WTC11 (cell line): ENCODE data around the gene ZNF423. TPM values are rescaled to one million over a fixed set of nuclear protein-coding genes. Genes with fewer than 3 reads are reported as not detected.

Experiments
- ATAC-seq: fragments of 200-7000 bp; cut with Tn5 transposase; 2 replicates; pipeline ENCODE4 v1.10.0; 2021; ENCODE audit warnings: mild to moderate bottlenecking, moderate library complexity
- CTCF ChIA-PET: fragments of 300-600 bp; sonication (Branson Sonifier 250); formaldehyde crosslinking; loops from one replicate; lab custom pipeline; 2021; ENCODE audit warnings: antibody characterized with exemption; lab: Charles Lee
- POLR2A ChIA-PET: fragments of 350-600 bp; sonication (Branson Sonifier 250); formaldehyde crosslinking; loops from one replicate; lab custom pipeline; 2021; ENCODE audit warnings: antibody characterized with exemption; lab: Charles Lee
- DNase-seq: peaks from one replicate; pipeline ENCODE4 v3.0.0; 2021; ENCODE audit warnings: low spot score
- H3K27ac Mint-ChIP-seq: 2 replicates; pipeline ENCODE4 v1.8.0; 2021; ENCODE audit warnings: mixed read lengths
- H3K27me3 Mint-ChIP-seq: 2 replicates; pipeline ENCODE4 v1.8.0; 2021; ENCODE audit warnings: low read depth, mild to moderate bottlenecking, moderate library complexity, mixed read lengths
- H3K36me3 Mint-ChIP-seq: 2 replicates; pipeline ENCODE4 v1.8.0; 2021; ENCODE audit warnings: mixed read lengths
- H3K4me1 Mint-ChIP-seq: 2 replicates; pipeline ENCODE4 v1.8.0; 2022; ENCODE audit warnings: mixed read lengths
- H3K4me3 Mint-ChIP-seq: 2 replicates; pipeline ENCODE4 v1.8.0; 2021; ENCODE audit warnings: mild to moderate bottlenecking, moderate library complexity, mixed read lengths
- H3K9me3 Mint-ChIP-seq: 2 replicates; pipeline ENCODE4 v1.8.0; 2021; ENCODE audit warnings: mixed read lengths
- ATF1 ChIP-seq: sonication (generic); formaldehyde crosslinking; IDR thresholded peaks from 2 replicates; pipeline ENCODE4 v1.8.1; 2023; ENCODE audit warnings: mild to moderate bottlenecking, moderate library complexity, missing genetic modification reagents
- E2F4 ChIP-seq: sonication (generic); formaldehyde crosslinking; IDR thresholded peaks from 2 replicates; pipeline ENCODE4 v1.8.1; 2022; ENCODE audit warnings: low read depth, mild to moderate bottlenecking, moderate library complexity, missing genetic modification reagents, borderline replicate concordance
- EMX1 ChIP-seq: fragments of 250-450 bp; sonication (Bioruptor Pico); IDR thresholded peaks from 2 replicates; pipeline ENCODE4 v1.8.0; 2021; ENCODE audit warnings: mild to moderate bottlenecking
- ESRRA ChIP-seq: sonication (generic); formaldehyde crosslinking; IDR thresholded peaks from 2 replicates; pipeline ENCODE4 v1.8.1; 2022; ENCODE audit warnings: mild to moderate bottlenecking, missing genetic modification reagents, borderline replicate concordance
- GABPB1 ChIP-seq: sonication (generic); formaldehyde crosslinking; IDR thresholded peaks from 2 replicates; pipeline ENCODE4 v1.8.1; 2023; ENCODE audit warnings: mild to moderate bottlenecking, missing genetic modification reagents
- GRHL2 ChIP-seq: fragments of 250-450 bp; sonication (Bioruptor Pico); IDR thresholded peaks from 2 replicates; pipeline ENCODE4 v1.8.0; 2022; ENCODE audit warnings: mild to moderate bottlenecking, moderate library complexity; ENCODE audit not compliant: insufficient replicate concordance, severe bottlenecking
- IRF2 ChIP-seq: sonication (generic); formaldehyde crosslinking; IDR thresholded peaks from 2 replicates; pipeline ENCODE4 v1.8.0; 2022; ENCODE audit warnings: low read depth, missing genetic modification reagents, borderline replicate concordance
- NR2C2 ChIP-seq: sonication (generic); formaldehyde crosslinking; IDR thresholded peaks from 2 replicates; pipeline ENCODE4 v1.8.0; 2022; ENCODE audit warnings: mild to moderate bottlenecking, missing genetic modification reagents
- OVOL2 ChIP-seq: fragments of 250-450 bp; sonication (Bioruptor Pico); IDR thresholded peaks from 2 replicates; pipeline ENCODE4 v1.9.0; 2021; ENCODE audit warnings: mild to moderate bottlenecking, borderline replicate concordance
- PRRX2 ChIP-seq: fragments of 250-450 bp; sonication (Bioruptor Pico); IDR thresholded peaks from 2 replicates; pipeline ENCODE4 v1.8.0; 2021; ENCODE audit warnings: mild to moderate bottlenecking
- USF2 ChIP-seq: sonication (generic); formaldehyde crosslinking; IDR thresholded peaks from 2 replicates; pipeline ENCODE4 v1.8.1; 2023; ENCODE audit warnings: mild to moderate bottlenecking, missing genetic modification reagents, moderate library complexity
- ZNF121 ChIP-seq: sonication (generic); formaldehyde crosslinking; IDR thresholded peaks from 2 replicates; pipeline ENCODE4 v1.8.0; 2023; ENCODE audit warnings: missing genetic modification reagents
- ZNF138 ChIP-seq: sonication (generic); formaldehyde crosslinking; conservative IDR thresholded peaks from 2 replicates; pipeline ENCODE4 v1.8.1; 2022; ENCODE audit warnings: mild to moderate bottlenecking, moderate library complexity, missing genetic modification reagents
- ZNF416 ChIP-seq: fragments of 250-450 bp; sonication (Bioruptor Pico); IDR thresholded peaks from 2 replicates; pipeline ENCODE4 v1.9.0; 2021; ENCODE audit warnings: mild to moderate bottlenecking, inconsistent platforms
- ZNF532 ChIP-seq: fragments of 250-450 bp; sonication (Bioruptor Pico); IDR thresholded peaks from 2 replicates; pipeline ENCODE4 v1.9.0; 2021; ENCODE audit warnings: mild to moderate bottlenecking, borderline replicate concordance
- ZNF671 ChIP-seq: fragments of 250-450 bp; sonication (Bioruptor Pico); IDR thresholded peaks from 2 replicates; pipeline ENCODE4 v1.8.0; 2021; ENCODE audit warnings: mild to moderate bottlenecking
- ZSCAN18 ChIP-seq: fragments of 250-450 bp; sonication (Bioruptor Pico); IDR thresholded peaks from 2 replicates; pipeline ENCODE4 v2.1.2; 2022; ENCODE audit warnings: mild to moderate bottlenecking, moderate library complexity
- total RNA-seq: library from RNA; stranded (reverse); gene quantifications from 3 replicates; pipeline ENCODE4 v1.2.3, GENCODE V29; 2021
- TF ChIP-seq, protein P1 (sequence below): fragments of 200-600 bp; IDR thresholded peaks from 2 replicates; pipeline ENCODE4 v1.8.0; 2022; ENCODE audit warnings: antibody characterized with exemption
- TF ChIP-seq, protein P2 (sequence below): sonication (generic); formaldehyde crosslinking; IDR thresholded peaks from 2 replicates; pipeline ENCODE4 v1.8.1; 2022; ENCODE audit warnings: low read depth, missing genetic modification reagents, borderline replicate concordance
- TF ChIP-seq, protein P3 (sequence below): sonication (generic); formaldehyde crosslinking; IDR thresholded peaks from 2 replicates; pipeline ENCODE4 v1.8.0; 2023; ENCODE audit warnings: missing genetic modification reagents, mild to moderate bottlenecking, borderline replicate concordance

ZNF423 gene
- total RNA-seq, 1 experiment from 2014 or later = 38.8 TPM

DNA sequence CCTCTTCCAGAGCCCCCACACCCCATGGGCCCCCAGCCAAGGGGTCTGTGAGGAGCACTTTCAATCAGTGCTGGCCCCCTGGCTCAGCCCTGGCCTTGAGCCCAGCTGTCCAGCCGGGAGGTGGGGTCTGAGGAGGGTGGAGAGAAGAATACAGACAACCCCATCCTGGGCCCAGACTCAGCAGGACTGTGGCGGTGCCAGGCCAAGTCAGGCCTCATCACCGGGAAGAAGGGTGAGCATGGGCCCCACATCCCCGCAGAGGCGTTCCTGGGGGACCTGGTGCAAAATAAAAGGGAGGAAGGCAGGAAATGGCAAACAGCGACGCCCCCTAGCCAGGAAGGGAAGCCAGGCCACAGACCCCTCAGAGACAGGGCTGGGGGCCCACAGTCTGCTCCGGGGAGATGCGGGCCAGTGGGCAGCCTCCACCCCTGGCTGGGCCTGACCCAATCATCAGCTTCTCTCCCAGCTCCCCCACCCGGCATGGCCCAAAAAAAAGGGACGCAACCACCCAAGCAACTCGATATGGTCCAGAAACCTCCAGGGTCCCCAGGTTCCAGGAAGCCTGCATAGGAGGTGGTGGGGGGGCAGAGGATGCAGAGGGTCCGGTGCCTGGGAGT, 20.6 kb downstream of the ZNF423 start:
- ChIA-PET CTCF (interaction anchor here (0.7 to 3.4 kb wide), 6 partner anchors 11 to 383 kb away, joined by 3 to 18 read pairs (median 4); partner anchors contain the start of gene ZNF423), POLR2A (no interaction called here)
- no peak for TF ChIP-seq ATF1 (CRISPR knock-in tag)
- no peak for TF ChIP-seq GRHL2 (CRISPR knock-in tag)
- no peak for TF ChIP-seq IRF2 (CRISPR knock-in tag)
- TF ChIP-seq NR2C2 (CRISPR knock-in tag) = no peak
- TF ChIP-seq GABPB1 (CRISPR knock-in tag) = no peak
- no peak for TF ChIP-seq ZNF532
- TF ChIP-seq, protein P1, sequence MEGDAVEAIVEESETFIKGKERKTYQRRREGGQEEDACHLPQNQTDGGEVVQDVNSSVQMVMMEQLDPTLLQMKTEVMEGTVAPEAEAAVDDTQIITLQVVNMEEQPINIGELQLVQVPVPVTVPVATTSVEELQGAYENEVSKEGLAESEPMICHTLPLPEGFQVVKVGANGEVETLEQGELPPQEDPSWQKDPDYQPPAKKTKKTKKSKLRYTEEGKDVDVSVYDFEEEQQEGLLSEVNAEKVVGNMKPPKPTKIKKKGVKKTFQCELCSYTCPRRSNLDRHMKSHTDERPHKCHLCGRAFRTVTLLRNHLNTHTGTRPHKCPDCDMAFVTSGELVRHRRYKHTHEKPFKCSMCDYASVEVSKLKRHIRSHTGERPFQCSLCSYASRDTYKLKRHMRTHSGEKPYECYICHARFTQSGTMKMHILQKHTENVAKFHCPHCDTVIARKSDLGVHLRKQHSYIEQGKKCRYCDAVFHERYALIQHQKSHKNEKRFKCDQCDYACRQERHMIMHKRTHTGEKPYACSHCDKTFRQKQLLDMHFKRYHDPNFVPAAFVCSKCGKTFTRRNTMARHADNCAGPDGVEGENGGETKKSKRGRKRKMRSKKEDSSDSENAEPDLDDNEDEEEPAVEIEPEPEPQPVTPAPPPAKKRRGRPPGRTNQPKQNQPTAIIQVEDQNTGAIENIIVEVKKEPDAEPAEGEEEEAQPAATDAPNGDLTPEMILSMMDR = no peak
- TF ChIP-seq ZNF671 (CRISPR knock-in tag) = no peak
- TF ChIP-seq USF2 = no peak
- no peak for TF ChIP-seq ZNF416 (CRISPR knock-in tag)
- TF ChIP-seq ESRRA (CRISPR knock-in tag) = no peak
- TF ChIP-seq ZNF121 (CRISPR knock-in tag) = no peak
- TF ChIP-seq ZNF138 (CRISPR knock-in tag) = no peak
- TF ChIP-seq E2F4 (CRISPR knock-in tag) = no peak
- TF ChIP-seq, protein P2, sequence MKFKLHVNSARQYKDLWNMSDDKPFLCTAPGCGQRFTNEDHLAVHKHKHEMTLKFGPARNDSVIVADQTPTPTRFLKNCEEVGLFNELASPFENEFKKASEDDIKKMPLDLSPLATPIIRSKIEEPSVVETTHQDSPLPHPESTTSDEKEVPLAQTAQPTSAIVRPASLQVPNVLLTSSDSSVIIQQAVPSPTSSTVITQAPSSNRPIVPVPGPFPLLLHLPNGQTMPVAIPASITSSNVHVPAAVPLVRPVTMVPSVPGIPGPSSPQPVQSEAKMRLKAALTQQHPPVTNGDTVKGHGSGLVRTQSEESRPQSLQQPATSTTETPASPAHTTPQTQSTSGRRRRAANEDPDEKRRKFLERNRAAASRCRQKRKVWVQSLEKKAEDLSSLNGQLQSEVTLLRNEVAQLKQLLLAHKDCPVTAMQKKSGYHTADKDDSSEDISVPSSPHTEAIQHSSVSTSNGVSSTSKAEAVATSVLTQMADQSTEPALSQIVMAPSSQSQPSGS (CRISPR knock-in tag) = no peak
- TF ChIP-seq, protein P3, sequence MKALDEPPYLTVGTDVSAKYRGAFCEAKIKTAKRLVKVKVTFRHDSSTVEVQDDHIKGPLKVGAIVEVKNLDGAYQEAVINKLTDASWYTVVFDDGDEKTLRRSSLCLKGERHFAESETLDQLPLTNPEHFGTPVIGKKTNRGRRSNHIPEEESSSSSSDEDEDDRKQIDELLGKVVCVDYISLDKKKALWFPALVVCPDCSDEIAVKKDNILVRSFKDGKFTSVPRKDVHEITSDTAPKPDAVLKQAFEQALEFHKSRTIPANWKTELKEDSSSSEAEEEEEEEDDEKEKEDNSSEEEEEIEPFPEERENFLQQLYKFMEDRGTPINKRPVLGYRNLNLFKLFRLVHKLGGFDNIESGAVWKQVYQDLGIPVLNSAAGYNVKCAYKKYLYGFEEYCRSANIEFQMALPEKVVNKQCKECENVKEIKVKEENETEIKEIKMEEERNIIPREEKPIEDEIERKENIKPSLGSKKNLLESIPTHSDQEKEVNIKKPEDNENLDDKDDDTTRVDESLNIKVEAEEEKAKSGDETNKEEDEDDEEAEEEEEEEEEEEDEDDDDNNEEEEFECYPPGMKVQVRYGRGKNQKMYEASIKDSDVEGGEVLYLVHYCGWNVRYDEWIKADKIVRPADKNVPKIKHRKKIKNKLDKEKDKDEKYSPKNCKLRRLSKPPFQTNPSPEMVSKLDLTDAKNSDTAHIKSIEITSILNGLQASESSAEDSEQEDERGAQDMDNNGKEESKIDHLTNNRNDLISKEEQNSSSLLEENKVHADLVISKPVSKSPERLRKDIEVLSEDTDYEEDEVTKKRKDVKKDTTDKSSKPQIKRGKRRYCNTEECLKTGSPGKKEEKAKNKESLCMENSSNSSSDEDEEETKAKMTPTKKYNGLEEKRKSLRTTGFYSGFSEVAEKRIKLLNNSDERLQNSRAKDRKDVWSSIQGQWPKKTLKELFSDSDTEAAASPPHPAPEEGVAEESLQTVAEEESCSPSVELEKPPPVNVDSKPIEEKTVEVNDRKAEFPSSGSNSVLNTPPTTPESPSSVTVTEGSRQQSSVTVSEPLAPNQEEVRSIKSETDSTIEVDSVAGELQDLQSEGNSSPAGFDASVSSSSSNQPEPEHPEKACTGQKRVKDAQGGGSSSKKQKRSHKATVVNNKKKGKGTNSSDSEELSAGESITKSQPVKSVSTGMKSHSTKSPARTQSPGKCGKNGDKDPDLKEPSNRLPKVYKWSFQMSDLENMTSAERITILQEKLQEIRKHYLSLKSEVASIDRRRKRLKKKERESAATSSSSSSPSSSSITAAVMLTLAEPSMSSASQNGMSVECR (CRISPR knock-in tag) = no peak
- TF ChIP-seq EMX1 = no peak
- no peak for TF ChIP-seq PRRX2 (CRISPR knock-in tag)
- TF ChIP-seq ZSCAN18 (CRISPR knock-in tag) = no peak
- TF ChIP-seq OVOL2 (CRISPR knock-in tag) = no peak
- ATAC-seq = peak; percentile 3; the same call in 1 of the 2 replicates
- peaks cover 74% of the 10 kb centered on the region for H3K4me1 Mint-ChIP-seq
- peak overlapping the region; percentile 65 for H3K27ac Mint-ChIP-seq
- H3K9me3 Mint-ChIP-seq = no peaks in the 10 kb centered on the region
- 0 out of 2 replicates have a peak, but pooled peaks cover 7% of the 10 kb centered on the region for H3K36me3 Mint-ChIP-seq
- H3K27me3 Mint-ChIP-seq = no peaks in the 10 kb centered on the region
- DNase-seq = no peak
- no peak overlapping the region for H3K4me3 Mint-ChIP-seq
